Vagina (tissue), 2 donors: ENCODE results near the gene THBS3.

Experiments
- POLR2A ChIP-seq, 2 donors: fragments of 450-650 bp; IDR thresholded peaks; one replicate each; pipeline ENCODE4 v1.6.1; 2017; ENCODE audit warnings: antibody characterized with exemption in 2 of 2, mild to moderate bottlenecking in 2 of 2, moderate library complexity in 2 of 2
- POLR2AphosphoS5 ChIP-seq, 2 donors: sonication (generic); formaldehyde crosslinking; IDR thresholded peaks; one replicate each; pipeline ENCODE4 v1.9.0; 2017; ENCODE audit warnings: antibody characterized with exemption in 2 of 2, mild to moderate bottlenecking in 2 of 2, low read depth in 1 of 2; ENCODE audit not compliant: insufficient read depth in 1 of 2
- TF ChIP-seq, protein P1 (sequence below), 3 experiments: fragments of 450-650 bp in 2 of 3; fragments of 200-600 bp in 1 of 3; sonication (generic) in 1 of 3; IDR thresholded peaks; one replicate each; pipeline ENCODE4 v1.5.1; 2017 to 2019; ENCODE audit warnings: antibody characterized with exemption in 3 of 3, mild to moderate bottlenecking in 2 of 3, moderate library complexity in 2 of 3

DNA sequence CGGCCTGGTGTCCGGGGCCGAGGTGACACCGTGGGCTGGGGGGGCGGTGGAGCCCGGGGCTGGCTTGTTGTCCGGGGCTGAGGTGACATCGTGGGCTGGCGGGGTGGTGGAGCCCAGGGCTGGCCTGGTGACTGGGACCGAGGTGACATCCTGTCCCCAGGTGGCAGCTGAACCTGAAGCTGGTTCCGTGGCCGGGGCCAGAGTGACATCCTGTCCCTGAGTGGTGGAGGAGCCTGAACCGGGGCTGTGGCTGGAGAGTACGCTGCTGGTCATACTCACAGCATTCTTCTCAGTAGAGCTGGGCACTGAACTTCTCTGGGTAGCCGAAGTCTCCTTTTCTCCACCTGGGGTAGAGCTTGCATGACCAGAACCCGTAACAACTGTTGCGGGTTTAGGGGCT, 15.8 kb downstream of the THBS3 start:
- TF ChIP-seq, protein P1, sequence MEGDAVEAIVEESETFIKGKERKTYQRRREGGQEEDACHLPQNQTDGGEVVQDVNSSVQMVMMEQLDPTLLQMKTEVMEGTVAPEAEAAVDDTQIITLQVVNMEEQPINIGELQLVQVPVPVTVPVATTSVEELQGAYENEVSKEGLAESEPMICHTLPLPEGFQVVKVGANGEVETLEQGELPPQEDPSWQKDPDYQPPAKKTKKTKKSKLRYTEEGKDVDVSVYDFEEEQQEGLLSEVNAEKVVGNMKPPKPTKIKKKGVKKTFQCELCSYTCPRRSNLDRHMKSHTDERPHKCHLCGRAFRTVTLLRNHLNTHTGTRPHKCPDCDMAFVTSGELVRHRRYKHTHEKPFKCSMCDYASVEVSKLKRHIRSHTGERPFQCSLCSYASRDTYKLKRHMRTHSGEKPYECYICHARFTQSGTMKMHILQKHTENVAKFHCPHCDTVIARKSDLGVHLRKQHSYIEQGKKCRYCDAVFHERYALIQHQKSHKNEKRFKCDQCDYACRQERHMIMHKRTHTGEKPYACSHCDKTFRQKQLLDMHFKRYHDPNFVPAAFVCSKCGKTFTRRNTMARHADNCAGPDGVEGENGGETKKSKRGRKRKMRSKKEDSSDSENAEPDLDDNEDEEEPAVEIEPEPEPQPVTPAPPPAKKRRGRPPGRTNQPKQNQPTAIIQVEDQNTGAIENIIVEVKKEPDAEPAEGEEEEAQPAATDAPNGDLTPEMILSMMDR (IDR thresholded peaks at IDR 0.05), result no peak
- TF ChIP-seq POLR2A (IDR thresholded peaks at IDR 0.05) (no peak), POLR2AphosphoS5 (IDR thresholded peaks at IDR 0.05; ENCODE audit: insufficient read depth in 1 of 2, low read depth in 1 of 2) (no peak)
